COR-L47 (cell line): ENCODE data around the gene PALS2.

Experiments used
- DNase-seq: peaks from one replicate; lab custom pipeline; 2025; lab: John Stamatoyannopoulos, UW

The PALS2 gene

GRCh38 chr7:24572997-24573553, at the start of gene PALS2:
TSS of gene PALS2 (plus strand) at chr7:24573452. CDS start at chr7:24623668, 50,216 bp downstream.
- peak; percentile 70 for DNase-seq

- DNase-seq = no peak
These were observed 42.0 kb upstream of the PALS2 start for GRCh38 chr7:24531255-24531654.

- DNase-seq = no peak
These were observed 36.6 kb upstream of the PALS2 start for GRCh38 chr7:24536682-24537081.

GRCh38 chr7:24540956-24541355, 32.3 kb upstream of the PALS2 start:
- no peak for DNase-seq

GRCh38 chr7:24545215-24545614, 28.0 kb upstream of the PALS2 start:
- DNase-seq = no peak

GRCh38 chr7:24548390-24548789, 24.9 kb upstream of the PALS2 start:
- no peak for DNase-seq

GRCh38 chr7:24549991-24550390, 23.3 kb upstream of the PALS2 start:
- DNase-seq = no peak

GRCh38 chr7:24555184-24555583, 18.1 kb upstream of the PALS2 start:
- no peak for DNase-seq

GRCh38 chr7:24555719-24556118, 17.5 kb upstream of the PALS2 start:
- DNase-seq = no peak

- DNase-seq = no peak
These were observed 12.5 kb upstream of the PALS2 start for GRCh38 chr7:24560772-24561171.

- DNase-seq = no peak
These were observed 7.0 kb upstream of the PALS2 start for GRCh38 chr7:24566274-24566673.

GRCh38 chr7:24570983-24571382, 2.3 kb upstream of the PALS2 start:
- no peak for DNase-seq

GRCh38 chr7:24572016-24572392, 1.2 kb upstream of the PALS2 start:
- DNase-seq = no peak

- no peak for DNase-seq
These were observed 757 bp upstream of the PALS2 start for GRCh38 chr7:24572393-24572996.

GRCh38 chr7:24573554-24574338, 494 bp downstream of the PALS2 start:
- DNase-seq = peak; percentile 50

GRCh38 chr7:24574386-24574785, 1.1 kb downstream of the PALS2 start:
- DNase-seq = no peak

- DNase-seq = no peak
These were observed 1.7 kb downstream of the PALS2 start for GRCh38 chr7:24574950-24575349.

GRCh38 chr7:24576171-24577025, 3.1 kb downstream of the PALS2 start:
- peak; percentile 68 for DNase-seq

- no peak for DNase-seq
These were observed 4.8 kb downstream of the PALS2 start for GRCh38 chr7:24578052-24578451.

- DNase-seq = peak; percentile 20
These were observed 7.2 kb downstream of the PALS2 start for GRCh38 chr7:24580283-24580946.

- no peak for DNase-seq
These were observed 8.9 kb downstream of the PALS2 start for GRCh38 chr7:24582166-24582565.

- peak; percentile 63 for DNase-seq
These were observed 14.6 kb downstream of the PALS2 start for GRCh38 chr7:24587853-24588252.
